Spleen (tissue), 7 donors: ENCODE results near the gene MYL3.

ENCODE experiments used
- CTCF ChIP-seq, 11 experiments: fragments of 200-600 bp in 7 of 11; fragments of 450-650 bp in 4 of 11; sonication (generic) in 4 of 11; IDR thresholded peaks in 8 of 11; conservative IDR thresholded peaks in 3 of 11; 1 replicate in 7 of 11; 2 replicates in 4 of 11; pipeline versions ENCODE4 v1.4.0 to v1.8.0; 2016 to 2021; ENCODE audit warnings: antibody characterized with exemption in 11 of 11, inconsistent platforms in 4 of 11, mild to moderate bottlenecking in 1 of 11
- POLR2A ChIP-seq, 3 donors: fragments of 450-650 bp; IDR thresholded peaks; one replicate each; pipeline ENCODE4 v1.5.1; 2017; ENCODE audit warnings: antibody characterized with exemption in 3 of 3, mild to moderate bottlenecking in 1 of 3
- POLR2AphosphoS5 ChIP-seq, 3 donors: sonication (generic); formaldehyde crosslinking; IDR thresholded peaks; one replicate each; pipeline ENCODE4 v1.5.1; 2017; ENCODE audit warnings: antibody characterized with exemption in 3 of 3
- donor health status: DM: no; HTN: no; CAD: no; lungs with moderate emphysema.
- donor health status: DM: no; HTN: no; CAD: no.
- donor health status: DM: no; HTN: no; CAD: no.

- TF ChIP-seq POLR2AphosphoS5 (IDR thresholded peaks at IDR 0.05): no peak
- TF ChIP-seq CTCF (IDR thresholded peaks at IDR 0.05 in 8 of 11, conservative IDR thresholded peaks at IDR 0.05 in 3 of 11): no peak
- TF ChIP-seq POLR2A (IDR thresholded peaks at IDR 0.05): no peak
Observed at GRCh38 chr3:46884929-46885328, 21.7 kb upstream of the MYL3 start.
